Breast epithelium (tissue), 4 donors: ENCODE data around the gene SETDB1. TPM values are rescaled to one million over a fixed set of nuclear protein-coding genes. Genes with fewer than 3 reads are reported as not detected.

Source experiments
- DNase-seq, 2 donors: peaks; one replicate each; pipeline ENCODE4 v3.0.0-alpha.2; 2019; ENCODE audit warnings: low spot score in 2 of 2
- H3K27ac ChIP-seq, 2 donors: fragments of 200-600 bp; sonication (generic) in 1 of 2; one replicate each; pipeline ENCODE4 v1.5.1; 2016 to 2019; ENCODE audit warnings: mild to moderate bottlenecking in 1 of 2
- H3K27me3 ChIP-seq, 2 donors: fragments of 200-600 bp; sonication (generic) in 1 of 2; one replicate each; pipeline versions ENCODE4 v1.5.1 to v1.6.0; 2017 to 2019; ENCODE audit warnings: control low read depth in 1 of 2, mild to moderate bottlenecking in 1 of 2
- H3K36me3 ChIP-seq: fragments of 200-600 bp; one replicate; pipeline ENCODE4 v1.5.1; 2019
- H3K4me1 ChIP-seq, 2 donors: fragments of 200-600 bp; sonication (generic); one replicate each; pipeline ENCODE4 v1.5.1; 2016 to 2019; ENCODE audit warnings: control low read depth in 1 of 2
- H3K4me3 ChIP-seq, 3 donors: fragments of 200-600 bp; sonication (generic); 1 replicate in 2 of 3; 2 replicates in 1 of 3; pipeline ENCODE4 v1.5.1; 2016 to 2019; ENCODE audit warnings: mild to moderate bottlenecking in 3 of 3, moderate library complexity in 2 of 3
- H3K9me3 ChIP-seq, 2 donors: fragments of 200-600 bp; sonication (generic) in 1 of 2; one replicate each; pipeline ENCODE4 v1.5.1; 2016 to 2019; ENCODE audit warnings: control low read depth in 1 of 2
- CTCF ChIP-seq, 3 donors: fragments of 450-650 bp; IDR thresholded peaks; one replicate each; pipeline ENCODE4 v1.5.1; 2016 to 2017; ENCODE audit warnings: antibody characterized with exemption in 3 of 3, mild to moderate bottlenecking in 3 of 3, moderate library complexity in 3 of 3
- POLR2A ChIP-seq: fragments of 450-650 bp; IDR thresholded peaks from one replicate; pipeline ENCODE4 v1.6.1; 2016; ENCODE audit warnings: antibody characterized with exemption, mild to moderate bottlenecking, moderate library complexity
- POLR2AphosphoS5 ChIP-seq, 3 donors: sonication (generic); formaldehyde crosslinking; IDR thresholded peaks; one replicate each; pipeline ENCODE4 v1.6.1; 2017; ENCODE audit warnings: antibody characterized with exemption in 3 of 3
- intact Hi-C: fragments of 100-400 bp; cut with DNase I; formaldehyde crosslinking; loops from one replicate; pipeline ENCODE4 v1.15.1; 2023; ENCODE audit warnings: low total_unique reads
- total RNA-seq, 3 donors: library from RNA; depleted of rRNA; stranded (reverse); fragments of >200 nt; gene quantifications; one replicate each; pipeline ENCODE4 v1.1.0, GENCODE V29; 2016

The SETDB1 gene
- total RNA-seq, 3 donors from 2014 or later = 33.4 to 44.6 (median 41.0) TPM

GRCh38 chr1:151010346-151010726 is 84.2 kb downstream of the SETDB1 start:
- H3K9me3 ChIP-seq = no peaks in the 10 kb centered on the region
- no peak overlapping the region for H3K4me3 ChIP-seq
- intact Hi-C loops = no loop called here
- H3K27me3 ChIP-seq = no peaks in the 10 kb centered on the region
- peaks cover 0 to 18% of the 10 kb centered on the region in 2 donors for H3K4me1 ChIP-seq
- DNase-seq = no peak
- no peak overlapping the region for H3K27ac ChIP-seq
- no peaks in the 10 kb centered on the region for H3K36me3 ChIP-seq
- TF ChIP-seq POLR2AphosphoS5 (IDR thresholded peaks at IDR 0.05) (no peak), CTCF (IDR thresholded peaks at IDR 0.05) (no peak), POLR2A (no peak)

- TF ChIP-seq POLR2AphosphoS5 (IDR thresholded peaks at IDR 0.05) (no peak), POLR2A (no peak), CTCF (IDR thresholded peaks at IDR 0.05) (no peak)
- intact Hi-C loops = no loop called here
- H3K4me1 ChIP-seq = peaks cover 0 to 18% of the 10 kb centered on the region in 2 donors
- H3K27me3 ChIP-seq = no peaks in the 10 kb centered on the region
- no peaks in the 10 kb centered on the region for H3K9me3 ChIP-seq
- no peak overlapping the region for H3K27ac ChIP-seq
- no peaks in the 10 kb centered on the region for H3K36me3 ChIP-seq
- DNase-seq = no peak
- H3K4me3 ChIP-seq = no peak overlapping the region
Measured at GRCh38 chr1:151011154-151011850, 85.1 kb downstream of the SETDB1 start.

GRCh38 chr1:151012684-151013471 is 86.7 kb downstream of the SETDB1 start:
- no peak overlapping the region for H3K4me3 ChIP-seq
- intact Hi-C loops = no loop called here
- no peaks in the 10 kb centered on the region for H3K27me3 ChIP-seq
- H3K36me3 ChIP-seq = no peaks in the 10 kb centered on the region
- no peak for TF ChIP-seq CTCF (IDR thresholded peaks at IDR 0.05)
- no peak for TF ChIP-seq POLR2A
- TF ChIP-seq POLR2AphosphoS5 (IDR thresholded peaks at IDR 0.05) = no peak
- peaks cover 0 to 8% of the 10 kb centered on the region in 2 donors for H3K4me1 ChIP-seq
- no peak overlapping the region for H3K27ac ChIP-seq
- H3K9me3 ChIP-seq = no peaks in the 10 kb centered on the region
- DNase-seq = no peak

- Histone ChIP-seq H3K36me3 (no peaks in the 10 kb centered on the region), H3K27ac (no peak overlapping the region), H3K4me1 (peaks cover 0 to 6% of the 10 kb centered on the region in 2 donors), H3K27me3 (no peaks in the 10 kb centered on the region), H3K9me3 (no peaks in the 10 kb centered on the region), H3K4me3 (no peak overlapping the region)
- intact Hi-C loops = no loop called here
- no peak for TF ChIP-seq CTCF (IDR thresholded peaks at IDR 0.05)
- DNase-seq = no peak
Measured at GRCh38 chr1:151013518-151013917, 87.4 kb downstream of the SETDB1 start.

Other genes starting within 250 kb of the SETDB1 start
- gene GOLPH3L, start 229.2 kb upstream of the SETDB1 start, total RNA-seq = 10 to 100 TPM; 22.2 to 44.3 (median 31.8) TPM
- under 1 TPM in 2 of 3 donors, not detected in 1; 0.48 to 0.66 TPM for gene HORMAD1, start 205.5 kb upstream of the SETDB1 start, total RNA-seq
- gene CTSS, start 160.6 kb upstream of the SETDB1 start, total RNA-seq = 100 to 1,000 TPM in 2 of 3 donors, 10 to 100 TPM in 1; 36.1 to 218 (median 153) TPM
- 100 to 1,000 TPM; 111 to 590 (median 204) TPM for gene CTSK, start 118.1 kb upstream of the SETDB1 start, total RNA-seq
- gene ARNT, start 49.8 kb upstream of the SETDB1 start, total RNA-seq = 10 to 100 TPM; 62.5 to 76.5 (median 72.1) TPM
- gene CTXND2, start 39.2 kb upstream of the SETDB1 start, total RNA-seq = not detected
- 100 to 1,000 TPM; 121 to 131 (median 128) TPM for gene CERS2, start 48.5 kb downstream of the SETDB1 start, total RNA-seq
- gene ANXA9, start 55.9 kb downstream of the SETDB1 start, total RNA-seq = 10 to 100 TPM in 1 of 3 donors, 1 to 10 TPM in 1, not detected in 1; 3.6 to 13.0 TPM
- gene MINDY1, start 80.5 kb downstream of the SETDB1 start, total RNA-seq = 10 to 100 TPM; 26.2 to 33.5 (median 26.5) TPM
- gene PRUNE1, start 82.1 kb downstream of the SETDB1 start, total RNA-seq = 10 to 100 TPM; 21.6 to 34.1 (median 32.8) TPM
- 10 to 100 TPM in 2 of 3 donors, under 1 TPM in 1; 0.16 to 47.1 (median 17.0) TPM for gene BNIPL, start 110.2 kb downstream of the SETDB1 start, total RNA-seq
- 1 to 10 TPM; 4.6 to 8.3 (median 7.6) TPM for gene C1orf56, start 121.4 kb downstream of the SETDB1 start, total RNA-seq
- gene CDC42SE1, start 133.3 kb downstream of the SETDB1 start, total RNA-seq = 100 to 1,000 TPM in 1 of 3 donors, 10 to 100 TPM in 2; 49.4 to 130 (median 85.9) TPM
- 1 to 10 TPM in 2 of 3 donors, under 1 TPM in 1; 0.16 to 1.9 (median 1.3) TPM for gene MLLT11, start 134.0 kb downstream of the SETDB1 start, total RNA-seq
- 10 to 100 TPM; 19.5 to 32.0 (median 20.6) TPM for gene GABPB2, start 144.4 kb downstream of the SETDB1 start, total RNA-seq
- gene SEMA6C, start 220.3 kb downstream of the SETDB1 start, total RNA-seq = 1 to 10 TPM; 2.9 to 6.4 (median 5.2) TPM
- gene TNFAIP8L2, start 230.3 kb downstream of the SETDB1 start, total RNA-seq = 1 to 10 TPM; 5.6 to 6.9 (median 5.7) TPM
- 10 to 100 TPM; 11.7 to 17.0 (median 14.8) TPM for gene LYSMD1, start 239.5 kb downstream of the SETDB1 start, total RNA-seq
- gene SCNM1, start 239.8 kb downstream of the SETDB1 start, total RNA-seq = 10 to 100 TPM; 14.9 to 23.8 (median 23.6) TPM
- gene TMOD4, start 249.6 kb downstream of the SETDB1 start, total RNA-seq = under 1 TPM in 1 of 3 donors, not detected in 2; 0.73 TPM